Neural progenitor cell (in vitro differentiated cells): Measurements from ENCODE around the gene KRTAP12-4.
A peak's percentile ranks its signal among the peaks of the same experiment; 100 is the strongest.

Experiments
- CTCF ChIP-seq: fragments of 200-600 bp; sonication (generic); IDR thresholded peaks from 2 replicates; pipeline ENCODE4 v1.5.1; 2017; ENCODE audit warnings: antibody characterized with exemption, mild to moderate bottlenecking
- EZH2 ChIP-seq: fragments of 200-600 bp; sonication (generic); IDR thresholded peaks from 2 replicates; pipeline ENCODE4 v1.6.1; 2017; ENCODE audit warnings: antibody characterized with exemption, mild to moderate bottlenecking, moderate library complexity
- EZH2phosphoT487 ChIP-seq: fragments of 200-600 bp; sonication (generic); IDR thresholded peaks from 2 replicates; pipeline ENCODE4 v1.6.1; 2017; ENCODE audit warnings: antibody characterized with exemption

GRCh38 chr21:44618504-44618903 lies 36.0 kb downstream of the KRTAP12-4 start:
- TF ChIP-seq CTCF (peak; percentile 30), EZH2 (no peak), EZH2phosphoT487 (no peak)
